ENCODE data around the gene CEP63.

- TF ChIP-seq CTCF (conservative IDR thresholded peaks at IDR 0.05; ENCODE audit: low read depth in 2 of 2) (no peak), POLR2AphosphoS5 (IDR thresholded peaks at IDR 0.05; ENCODE audit: low read depth) (no peak), EZH2 (IDR thresholded peaks at IDR 0.05; ENCODE audit: low read depth, unreplicated experiment) (no peak), REST (IDR thresholded peaks at IDR 0.05; ENCODE audit: unreplicated experiment) (no peak), ZNF114 (CRISPR knock-in tag; IDR thresholded peaks at IDR 0.05) (no peak), ETS1 (IDR thresholded peaks at IDR 0.05) (no peak), ZNF462 (CRISPR knock-in tag; IDR thresholded peaks at IDR 0.05) (no peak), EZH2phosphoT487 (IDR thresholded peaks at IDR 0.05; ENCODE audit: unreplicated experiment) (no peak)
Observed at GRCh38 chr3:134623615-134624245, 137.9 kb downstream of the CEP63 start.
